GM18499 (cell line): ENCODE results near the gene ARHGEF12.

Experiments used
- ATAC-seq: cut with Tn5 transposase; IDR thresholded peaks from one replicate; pipeline ENCODE4 v1.9.1; 2021; ENCODE audit warnings: moderate number of reproducible peaks; ENCODE audit not compliant: insufficient read depth, unreplicated experiment

Gene ARHGEF12

GRCh38 chr11:120527111-120527761 is 191.0 kb downstream of the ARHGEF12 start:
- ATAC-seq = no peak

GRCh38 chr11:120528749-120529148 is 192.5 kb downstream of the ARHGEF12 start:
- ATAC-seq = no peak

- ATAC-seq = no peak
These were observed 193.0 kb downstream of the ARHGEF12 start for GRCh38 chr11:120529214-120529613.

- no peak for ATAC-seq
These were observed 193.7 kb downstream of the ARHGEF12 start for GRCh38 chr11:120529911-120530310.

- no peak for ATAC-seq
These were observed 196.0 kb downstream of the ARHGEF12 start for GRCh38 chr11:120532082-120532831.

GRCh38 chr11:120532832-120533196 is 196.6 kb downstream of the ARHGEF12 start:
- no peak for ATAC-seq

- no peak for ATAC-seq
These were observed 200.0 kb downstream of the ARHGEF12 start for GRCh38 chr11:120536091-120536796.

- ATAC-seq = no peak
These were observed 200.6 kb downstream of the ARHGEF12 start for GRCh38 chr11:120536797-120537169.

- ATAC-seq = no peak
These were observed 201.8 kb downstream of the ARHGEF12 start for GRCh38 chr11:120537996-120538395.

- ATAC-seq = no peak
These were observed 202.5 kb downstream of the ARHGEF12 start for GRCh38 chr11:120538707-120539106.
